Motor neuron (in vitro differentiated cells): Measurements from ENCODE around the gene C2CD2. TPM values are rescaled to one million over a fixed set of nuclear protein-coding genes. Genes with fewer than 3 reads are reported as not detected.
A peak's percentile ranks its signal among the peaks of the same experiment; 100 is the strongest.
"Not testable (repeated sequence)": the region's sequence is repeated elsewhere in the genome, so short reads cannot be mapped to it uniquely, and the experiment has no call there.

Source experiments
- ATAC-seq, 8 experiments: fragments of 200-7000 bp; cut with Tn5 transposase; replicated peaks in 6 of 8; 2 replicates each; pipeline ENCODE4 v1.8.0; 2021; ENCODE audit warnings: mild to moderate bottlenecking in 8 of 8, moderate library complexity in 8 of 8
- H3K27ac ChIP-seq, 2 donors: fragments of 250-450 bp; sonication (Bioruptor Pico); 2 replicates each; pipeline ENCODE4 v1.9.0; 2021; ENCODE audit warnings: antibody characterized with exemption in 2 of 2, mild to moderate bottlenecking in 2 of 2, moderate library complexity in 1 of 2
- H3K4me1 ChIP-seq, 2 donors: fragments of 250-450 bp; sonication (Bioruptor Pico); replicated peaks in 1 of 2; 2 replicates each; pipeline ENCODE4 v1.6.1; 2021; ENCODE audit warnings: antibody characterized with exemption in 2 of 2, mild to moderate bottlenecking in 2 of 2, moderate library complexity in 1 of 2
- H3K4me3 ChIP-seq, 5 donors: fragments of 250-450 bp; sonication (Bioruptor Pico); 2 replicates each; pipeline ENCODE4 v1.9.0; 2021; ENCODE audit warnings: antibody characterized with exemption in 5 of 5, mild to moderate bottlenecking in 5 of 5, moderate library complexity in 4 of 5
- WGBS, 10 experiments: fragments of 450-650 bp; shearing (Covaris generic); methylation state at CpG; one replicate each; pipeline ENCODE4 v1.0.0; 2022; 5-methylcytosine and 5-hydroxymethylcytosine counted together
- in situ Hi-C, 9 experiments: fragments of 400-800 bp; cut with MboI; loops; one replicate each; pipeline ENCODE4 v1.15.0; 2021; ENCODE audit warnings: low sequenced_read_pairs in 9 of 9, low pct_unique_long_range_greater_than_20kb in 2 of 9; ENCODE audit not compliant: unreplicated experiment in 9 of 9
- total RNA-seq, 8 experiments: library from RNA; unstranded; fragments of 300-600 nt; gene quantifications; 2 replicates each; pipeline versions ENCODE4 v1.2.3 to v1.2.4, GENCODE V29; 2022

C2CD2 gene
- total RNA-seq, 8 experiments from 2014 or later, result 3.5 to 22.3 (median 6.6) TPM

DNA sequence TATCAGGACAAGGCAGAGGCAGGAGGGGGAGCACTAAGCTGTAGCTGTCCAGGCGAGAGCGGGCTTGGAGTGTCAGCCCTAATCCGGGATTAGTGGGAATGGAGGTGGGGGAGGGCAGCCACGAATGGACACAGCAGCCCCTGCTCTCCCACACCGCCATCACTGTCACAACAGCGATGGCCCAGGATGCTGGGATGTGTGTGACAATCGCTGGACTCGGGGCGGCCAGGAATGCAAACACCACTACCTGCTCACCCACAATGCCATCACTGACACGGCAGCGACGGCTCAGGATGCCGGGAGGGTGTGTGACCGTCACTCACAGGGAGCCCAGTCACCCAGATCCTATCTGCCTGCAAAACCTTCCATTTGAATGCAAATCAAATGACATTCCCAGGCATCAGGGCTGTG is 2.9 kb downstream of the C2CD2 start:
- Histone ChIP-seq H3K4me1 (peaks cover 0 to 9% of the 10 kb centered on the region in 2 donors), H3K27ac (no peak overlapping the region), H3K4me3 (no peak overlapping the region)
- in situ Hi-C loops, result no loop called here
- no peak for ATAC-seq
- 17 to 68% (median 30%) methylated on average over 1 to 3 of the region's 14 CpGs; no CpG with 5 or more reads in 5 of the 10 experiments for WGBS, 10 experiments

DNA sequence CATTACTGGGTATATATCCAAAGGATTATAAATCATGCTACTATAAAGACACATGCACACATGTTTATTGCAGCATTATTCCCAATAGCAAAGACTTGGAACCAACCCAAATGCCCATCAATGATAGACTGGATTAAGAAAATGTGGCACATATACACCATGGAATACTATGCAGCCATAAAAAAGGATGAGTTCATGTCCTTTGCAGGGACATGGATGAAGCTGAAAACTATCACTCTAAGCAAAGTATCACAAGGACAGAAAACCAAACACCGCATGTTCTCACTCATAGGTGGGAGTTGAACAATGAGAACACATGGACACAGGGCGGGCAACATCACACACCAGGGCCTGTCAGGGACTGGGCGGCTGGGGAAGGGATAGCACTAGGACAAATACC is 4.2 kb downstream of the C2CD2 start:
- not testable (repeated sequence) for H3K4me1 ChIP-seq, H3K4me3 ChIP-seq, H3K27ac ChIP-seq, ATAC-seq
- in situ Hi-C loops, result loop anchor here in 1 of 9 experiments (25.0 kb wide), 1 partner anchor 163 kb away; no protein-coding TSS in a partner anchor
- WGBS, 10 experiments, result 94 to 100% (median 100%) methylated on average over 1 to 3 of the region's 3 CpGs; no CpG with 5 or more reads in 5 of the 10 experiments

DNA sequence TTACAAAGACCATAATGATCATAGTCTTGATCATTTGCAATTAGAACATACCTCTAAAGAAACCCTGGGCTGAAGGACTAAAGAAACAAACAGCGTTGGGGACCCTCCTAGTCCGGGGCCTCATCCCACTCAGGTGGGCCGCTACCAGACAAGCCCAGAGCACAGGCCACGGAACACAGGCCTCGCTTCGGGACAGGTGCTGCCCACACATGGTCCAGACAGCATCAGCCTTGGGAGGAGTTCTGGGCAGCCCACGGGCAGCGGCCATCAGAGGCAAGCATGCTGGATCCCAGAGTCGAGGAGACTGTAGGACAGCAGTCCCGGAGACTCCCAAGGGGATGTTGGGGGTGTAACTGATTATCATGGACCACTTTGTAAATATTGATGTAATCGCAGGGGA is 4.9 kb downstream of the C2CD2 start:
- WGBS, 10 experiments, result 90 to 100% (median 100%) methylated on average over 1 to 8 of the region's 11 CpGs; no CpG with 5 or more reads in 2 of the 10 experiments
- Histone ChIP-seq H3K4me1 (peaks cover 0 to 5% of the 10 kb centered on the region in 2 donors), H3K4me3 (no peak overlapping the region), H3K27ac (no peak overlapping the region)
- in situ Hi-C loops, result loop anchor here in 1 of 9 experiments (25.0 kb wide), 1 partner anchor 163 kb away; no protein-coding TSS in a partner anchor
- no peak for ATAC-seq

DNA sequence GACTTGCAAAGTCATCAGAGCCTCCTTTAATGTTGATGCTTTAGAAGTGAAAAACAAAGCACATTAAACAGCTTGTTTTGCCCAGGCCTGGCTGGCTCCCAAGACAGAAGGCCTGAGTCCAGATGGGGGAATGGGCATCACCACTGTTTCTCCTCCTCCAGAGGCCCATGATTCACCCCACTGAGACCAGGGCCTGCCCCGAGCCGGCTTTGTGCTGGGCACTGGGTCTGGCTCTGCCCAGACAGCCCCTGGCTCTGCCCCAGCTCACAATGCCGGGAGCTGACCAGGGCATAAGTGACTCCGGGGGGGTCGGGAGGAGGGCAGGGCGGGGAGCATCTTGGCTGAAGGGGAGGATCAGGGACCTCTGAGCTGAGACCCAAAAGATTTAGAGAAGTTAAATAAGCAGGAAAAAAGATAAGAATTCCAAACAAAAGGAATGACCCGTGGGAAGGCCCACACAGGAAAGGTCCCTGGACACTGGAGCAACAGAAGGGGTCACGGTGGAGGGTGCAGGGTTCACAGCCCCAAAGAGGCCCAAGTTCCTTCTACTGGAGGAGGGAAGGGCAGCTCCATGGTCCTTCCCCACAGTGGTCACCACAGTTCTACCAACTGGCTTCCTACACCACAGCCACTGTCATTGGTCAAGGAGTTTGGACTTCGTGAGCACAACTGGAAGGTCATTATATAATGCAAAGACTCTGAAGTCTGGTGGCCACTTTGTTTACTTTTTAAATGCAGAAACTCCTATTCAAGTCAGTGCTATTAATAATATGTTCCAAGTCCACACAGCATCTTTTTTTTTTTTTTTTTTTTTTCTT is 5.5 kb downstream of the C2CD2 start:
- H3K4me3 ChIP-seq, result no peak overlapping the region
- H3K27ac ChIP-seq, result no peak overlapping the region
- WGBS, 10 experiments, result 43 to 100% (median 85%) methylated on average over 1 to 3 of the region's 9 CpGs; no CpG with 5 or more reads in 4 of the 10 experiments
- in situ Hi-C loops, result loop anchor here in 1 of 9 experiments (25.0 kb wide), 1 partner anchor 164 kb away; no protein-coding TSS in a partner anchor
- ATAC-seq, result peak in 5 of 8 experiments; percentile 26 to 64 (median 56)
- H3K4me1 ChIP-seq, result peaks cover 0 to 5% of the 10 kb centered on the region in 2 donors

DNA sequence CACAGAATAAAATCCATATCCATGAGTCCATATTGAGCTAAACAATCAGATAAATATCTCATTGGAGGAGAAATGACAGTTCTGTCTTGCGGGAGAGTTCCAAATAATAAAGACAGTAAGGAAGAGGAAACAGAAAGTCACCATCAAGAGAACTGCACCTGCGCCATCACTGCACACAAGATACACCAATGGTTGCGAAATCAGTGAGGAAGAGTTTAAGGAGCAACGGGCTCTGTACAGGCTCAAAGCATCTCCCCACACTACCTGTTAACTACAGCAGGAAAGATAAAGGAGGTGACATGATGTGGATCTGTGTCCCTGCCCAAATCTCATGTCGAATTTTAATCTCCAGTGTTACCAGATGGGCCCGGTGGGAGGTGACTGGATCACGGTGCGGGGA is 7.8 kb downstream of the C2CD2 start:
- in situ Hi-C loops, result loop anchor here in 1 of 9 experiments (25.0 kb wide), 1 partner anchor 166 kb away; no protein-coding TSS in a partner anchor
- no peak overlapping the region for H3K27ac ChIP-seq
- H3K4me1 ChIP-seq, result no peaks in the 10 kb centered on the region
- no peak for ATAC-seq
- 60 to 100% (median 94%) methylated on average over 1 to 8 of the region's 8 CpGs for WGBS, 10 experiments
- H3K4me3 ChIP-seq, result no peak overlapping the region

DNA sequence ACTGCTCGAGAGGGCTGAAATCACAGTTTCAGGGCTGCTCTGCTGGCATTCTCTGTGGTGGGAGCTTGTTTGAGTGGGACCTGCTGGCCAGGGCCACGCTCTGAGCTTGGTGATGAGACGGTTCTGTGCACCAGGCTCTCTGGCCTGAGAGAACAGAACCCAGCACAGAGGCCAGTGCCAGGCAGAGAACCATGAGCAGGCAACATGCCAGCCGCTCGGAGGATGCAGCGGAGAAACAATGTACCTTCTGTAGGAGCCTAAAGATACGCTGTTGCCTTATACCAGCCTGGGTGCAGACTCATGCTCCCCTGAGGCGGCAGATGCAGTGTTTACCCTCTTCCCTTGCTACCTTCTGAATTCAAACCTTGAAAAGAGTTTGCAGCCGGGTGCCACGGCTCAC is 10.0 kb downstream of the C2CD2 start:
- no peak for ATAC-seq
- no peak overlapping the region for H3K4me3 ChIP-seq
- WGBS, 10 experiments, result 50 to 100% (median 88%) methylated on average over 1 to 5 of the region's 10 CpGs; no CpG with 5 or more reads in 2 of the 10 experiments
- H3K4me1 ChIP-seq, result no peaks in the 10 kb centered on the region
- in situ Hi-C loops, result loop anchor here in 1 of 9 experiments (25.0 kb wide), 1 partner anchor 168 kb away; no protein-coding TSS in a partner anchor
- H3K27ac ChIP-seq, result no peak overlapping the region

DNA sequence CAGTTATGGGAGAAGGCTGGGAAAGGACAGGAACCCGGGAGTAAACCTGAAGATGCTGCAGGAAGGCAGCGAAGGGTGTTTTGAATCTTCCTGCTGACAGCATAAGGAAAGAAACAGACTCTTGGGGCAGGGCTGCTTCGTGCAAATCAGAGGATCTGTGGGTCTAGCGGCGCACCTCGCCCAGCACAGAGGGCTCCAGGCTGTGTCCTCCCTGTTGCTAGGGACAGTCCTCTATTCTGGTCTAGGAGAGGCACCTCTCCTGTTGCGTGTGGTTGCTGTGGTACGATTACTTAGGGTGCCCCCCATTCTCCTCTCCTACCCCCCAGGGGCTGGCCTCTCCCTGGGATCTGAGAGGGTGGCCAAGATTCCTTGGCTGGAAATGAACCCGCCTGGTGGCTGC is 11.4 kb downstream of the C2CD2 start:
- peak in 3 of 8 experiments; percentile 49 to 72 (median 68) for ATAC-seq
- 20 to 100% (median 83%) methylated on average over 1 to 7 of the region's 9 CpGs; no CpG with 5 or more reads in 5 of the 10 experiments for WGBS, 10 experiments

DNA sequence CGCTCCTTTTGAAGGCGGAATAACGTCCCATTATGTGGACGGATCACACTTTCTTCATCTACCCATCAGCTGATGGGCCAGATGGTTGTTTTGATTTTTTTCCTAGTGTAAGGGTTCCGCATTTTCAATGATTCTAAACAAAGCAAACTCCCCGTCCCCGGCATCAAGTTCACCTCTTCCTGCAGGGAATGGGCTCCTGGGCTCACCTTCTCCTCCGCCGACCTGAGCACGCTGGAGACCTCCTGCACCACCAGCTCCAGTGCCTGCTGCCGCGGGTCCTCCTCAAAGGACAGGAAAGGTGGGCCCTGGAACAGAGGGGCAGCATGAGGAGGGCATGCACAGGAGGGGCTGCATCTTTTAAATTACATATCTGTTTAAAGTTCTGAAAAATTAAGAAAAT is 11.9 kb downstream of the C2CD2 start:
- ATAC-seq, result no peak
- no peak overlapping the region for H3K4me3 ChIP-seq
- no peaks in the 10 kb centered on the region for H3K4me1 ChIP-seq
- no peak overlapping the region for H3K27ac ChIP-seq
- in situ Hi-C loops, result loop anchor here in 1 of 9 experiments (25.0 kb wide), 1 partner anchor 170 kb away; no protein-coding TSS in a partner anchor
- WGBS, 10 experiments, result 84 to 100% (median 90%) methylated on average over 2 to 10 of the region's 12 CpGs; no CpG with 5 or more reads in 3 of the 10 experiments

More for the DNA sequence above, 11.4 kb downstream of the C2CD2 start:
- Histone ChIP-seq H3K4me3 (no peak overlapping the region), H3K27ac (no peak overlapping the region), H3K4me1 (no peaks in the 10 kb centered on the region)
- in situ Hi-C loops, result loop anchor here in 1 of 9 experiments (25.0 kb wide), 1 partner anchor 170 kb away; no protein-coding TSS in a partner anchor

DNA sequence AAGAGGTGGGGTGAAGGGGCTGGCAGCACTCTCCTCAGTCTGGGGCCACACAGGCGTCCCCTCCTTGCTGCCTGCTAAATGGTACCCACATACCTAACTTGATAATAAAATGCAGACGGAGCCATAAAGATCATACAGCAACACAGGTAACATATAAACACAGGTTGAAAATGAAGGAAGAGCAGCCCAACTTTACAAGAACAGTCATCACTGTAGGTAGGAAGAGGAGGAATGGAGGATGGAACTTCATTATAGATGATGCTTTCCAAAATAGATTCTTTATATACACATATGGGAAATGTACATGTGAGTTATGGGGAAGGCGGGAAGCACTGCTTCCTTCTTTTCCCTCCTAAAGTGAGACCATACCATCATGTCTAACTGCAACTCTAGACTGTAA is 13.4 kb downstream of the C2CD2 start:
- no peaks in the 10 kb centered on the region for H3K4me1 ChIP-seq
- no peak overlapping the region for H3K4me3 ChIP-seq
- no peak for ATAC-seq
- in situ Hi-C loops, result loop anchor here in 1 of 9 experiments (25.0 kb wide), 1 partner anchor 172 kb away; no protein-coding TSS in a partner anchor
- no peak overlapping the region for H3K27ac ChIP-seq
- 79 to 100% (median 93%) methylated on average over 1 to 3 of the region's 3 CpGs; no CpG with 5 or more reads in 2 of the 10 experiments for WGBS, 10 experiments

DNA sequence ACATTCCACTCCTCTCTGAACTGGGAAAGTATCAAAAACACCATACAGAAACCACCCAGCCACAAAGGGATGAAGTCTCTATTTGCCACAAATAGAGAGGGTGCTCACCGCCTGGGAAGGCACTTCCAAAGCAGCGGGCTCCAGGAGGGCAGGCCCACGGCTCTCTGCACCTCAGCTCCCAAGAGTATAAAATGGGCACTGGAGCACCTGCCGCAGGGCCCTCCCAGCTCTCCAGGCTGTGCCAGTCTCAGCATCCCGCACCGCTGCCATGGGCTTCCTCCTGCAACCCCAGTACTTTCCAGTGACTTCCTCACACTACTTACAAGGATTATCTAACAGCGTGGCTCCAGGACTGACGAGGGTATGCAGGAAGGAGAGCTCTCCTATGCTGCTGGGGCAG is 14.4 kb downstream of the C2CD2 start:
- 88 to 100% (median 97%) methylated on average over 3 to 6 of the region's 8 CpGs; no CpG with 5 or more reads in 6 of the 10 experiments for WGBS, 10 experiments
- no peak for ATAC-seq
- Histone ChIP-seq H3K4me3 (no peak overlapping the region), H3K27ac (no peak overlapping the region), H3K4me1 (no peaks in the 10 kb centered on the region)
- in situ Hi-C loops, result loop anchor here in 1 of 9 experiments (25.0 kb wide), 1 partner anchor 173 kb away; no protein-coding TSS in a partner anchor

DNA sequence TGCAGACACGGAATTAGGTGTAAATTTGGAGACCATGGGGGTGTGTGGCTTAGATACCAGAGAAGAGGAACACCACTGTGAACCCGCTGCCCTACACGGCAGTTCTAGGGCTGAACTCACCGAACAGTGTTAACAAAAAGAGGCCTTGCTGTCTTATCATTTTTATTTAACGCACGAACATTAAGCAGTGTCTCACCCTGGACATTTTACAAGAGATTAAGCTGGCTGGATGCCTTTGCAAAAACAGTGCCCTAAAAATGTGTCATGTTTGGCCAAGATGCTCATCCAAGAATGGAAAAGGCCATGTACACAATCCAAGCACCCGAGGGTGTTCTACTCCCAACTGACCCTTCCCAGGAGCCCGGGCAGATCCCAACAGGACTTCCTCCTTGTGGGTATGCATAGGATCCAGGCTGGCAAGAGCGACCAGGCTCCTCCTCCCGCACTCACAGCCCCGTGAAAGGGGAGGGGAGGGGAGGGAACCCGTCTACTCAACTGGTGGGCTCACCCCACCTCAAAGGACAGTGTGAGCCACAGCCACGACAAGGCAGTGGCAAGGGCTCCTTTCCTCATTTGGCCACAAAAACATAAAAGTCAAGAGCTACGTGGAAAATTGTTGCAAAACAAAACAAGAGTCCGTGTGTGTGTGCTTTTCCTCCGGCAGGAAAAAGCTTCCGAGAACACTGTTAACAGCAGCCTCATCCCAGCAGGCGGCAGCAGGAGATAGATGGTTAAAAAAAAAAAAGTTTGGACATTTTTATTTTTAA is 20.3 kb downstream of the C2CD2 start:
- 0 to 100% (median 67%) methylated on average over 1 to 15 of the region's 18 CpGs; no CpG with 5 or more reads in 1 of the 10 experiments for WGBS, 10 experiments
- in situ Hi-C loops, result loop anchor here in 1 of 9 experiments (25.0 kb wide), 1 partner anchor 179 kb away; no protein-coding TSS in a partner anchor
- no peak overlapping the region for H3K27ac ChIP-seq
- no peak overlapping the region for H3K4me3 ChIP-seq
- no peaks in the 10 kb centered on the region for H3K4me1 ChIP-seq
- peak in 3 of 8 experiments; percentile 5 to 78 (median 59) for ATAC-seq

DNA sequence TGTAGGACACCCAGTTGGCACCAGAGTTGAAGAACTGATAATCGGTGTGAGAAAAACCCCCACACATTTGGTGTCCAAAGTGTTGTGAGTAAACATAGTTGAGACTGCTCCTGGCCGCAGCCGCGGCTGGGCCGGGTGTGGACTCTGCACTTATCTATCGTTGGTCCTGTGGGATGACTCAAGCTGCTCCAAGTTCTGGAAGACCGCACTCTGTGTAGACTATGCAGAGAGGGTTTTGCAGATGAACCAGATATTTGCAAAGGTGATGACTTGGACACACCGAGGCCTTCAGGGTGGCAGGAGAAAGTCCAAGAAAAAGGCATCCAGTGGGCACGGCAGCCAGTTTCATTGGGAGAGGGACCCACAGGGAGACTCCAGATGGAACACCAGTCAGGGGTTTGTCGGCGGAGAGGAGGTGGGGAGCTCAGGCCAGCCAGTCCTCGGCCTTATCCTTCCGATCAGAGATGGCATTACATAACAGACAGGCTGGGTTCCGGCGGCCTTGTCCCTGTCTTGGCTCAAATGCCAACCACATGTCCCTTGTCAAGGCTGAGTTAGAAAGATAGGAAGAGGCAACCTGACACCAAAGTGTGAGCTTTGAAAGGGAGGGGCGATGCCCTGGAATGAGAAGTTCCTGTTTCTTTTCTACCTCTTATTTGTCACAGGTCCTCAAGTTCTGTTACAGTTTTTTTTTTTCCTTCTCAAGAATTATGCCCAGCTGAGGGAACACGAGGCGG is 21.1 kb downstream of the C2CD2 start:
- Histone ChIP-seq H3K4me3 (no peak overlapping the region), H3K4me1 (no peaks in the 10 kb centered on the region), H3K27ac (no peak overlapping the region)
- peak in 2 of 8 experiments; percentile 77 to 96 for ATAC-seq
- in situ Hi-C loops, result loop anchor here in 1 of 9 experiments (25.0 kb wide), 1 partner anchor 180 kb away; no protein-coding TSS in a partner anchor
- 13 to 100% (median 82%) methylated on average over 1 to 10 of the region's 18 CpGs; no CpG with 5 or more reads in 2 of the 10 experiments for WGBS, 10 experiments
